ENCODE results near the gene NXPE2.
"Not testable (repeated sequence)": the region's sequence is repeated elsewhere in the genome, so short reads cannot be mapped to it uniquely, and the experiment has no call there.

Gene NXPE2

GRCh38 chr11:114678125-114679036, at the start of gene NXPE2:
Gene NXPE2, plus strand, starts transcription at chr11:114678527. Its CDS starts 49 bp downstream, at chr11:114678576.
- DNase-seq = no peak

GRCh38 chr11:114631445-114631965, 46.8 kb upstream of the NXPE2 start:
- not testable (repeated sequence) for DNase-seq

GRCh38 chr11:114639440-114639839, 38.9 kb upstream of the NXPE2 start:
- not testable (repeated sequence) for DNase-seq

- no peak for DNase-seq
These were observed 27.7 kb upstream of the NXPE2 start for GRCh38 chr11:114650661-114651060.

GRCh38 chr11:114651145-114651718, 27.1 kb upstream of the NXPE2 start:
- DNase-seq = no peak

- no peak for DNase-seq
These were observed 25.2 kb upstream of the NXPE2 start for GRCh38 chr11:114653148-114653547.

- DNase-seq = no peak
These were observed 13.7 kb upstream of the NXPE2 start for GRCh38 chr11:114664641-114665040.

- DNase-seq = no peak
These were observed 11.6 kb upstream of the NXPE2 start for GRCh38 chr11:114666760-114667159.

- no peak for DNase-seq
These were observed 10.2 kb upstream of the NXPE2 start for GRCh38 chr11:114668109-114668508.

- DNase-seq = no peak
These were observed 4.7 kb upstream of the NXPE2 start for GRCh38 chr11:114673661-114674060.

GRCh38 chr11:114679505-114679904, 1.2 kb downstream of the NXPE2 start:
- no peak for DNase-seq

GRCh38 chr11:114683007-114683406, 4.7 kb downstream of the NXPE2 start:
- no peak for DNase-seq

- DNase-seq = no peak
These were observed 6.3 kb downstream of the NXPE2 start for GRCh38 chr11:114684636-114685035.

GRCh38 chr11:114685097-114685496, 6.8 kb downstream of the NXPE2 start:
- no peak for DNase-seq

GRCh38 chr11:114705280-114706024, 27.1 kb downstream of the NXPE2 start:
- no peak for DNase-seq

- DNase-seq = no peak
These were observed 31.6 kb downstream of the NXPE2 start for GRCh38 chr11:114709960-114710359.

- DNase-seq = no peak
These were observed 35.4 kb downstream of the NXPE2 start for GRCh38 chr11:114713756-114714155.

- no peak for DNase-seq
These were observed 41.2 kb downstream of the NXPE2 start for GRCh38 chr11:114719562-114719961.

- no peak for DNase-seq
These were observed 46.7 kb downstream of the NXPE2 start for GRCh38 chr11:114724916-114725524.

- no peak for DNase-seq
These were observed 47.3 kb downstream of the NXPE2 start for GRCh38 chr11:114725623-114726022.

- DNase-seq = no peak
These were observed 58.5 kb downstream of the NXPE2 start for GRCh38 chr11:114736806-114737205.

- DNase-seq = peak; percentile 26
These were observed 60.6 kb downstream of the NXPE2 start for GRCh38 chr11:114738954-114739353.

- no peak for DNase-seq
These were observed 66.9 kb downstream of the NXPE2 start for GRCh38 chr11:114745150-114745671.

Data from midbrain (tissue), 1 donor.